H1 (cell line): ENCODE measurements around the gene RGP1. TPM values are rescaled to one million over a fixed set of nuclear protein-coding genes. Genes with fewer than 3 reads are reported as not detected.

Experiments used
- CBX5 ChIP-seq: fragments of 300-800, 300-1000 bp; sonication (generic); IDR thresholded peaks from 2 replicates; pipeline ENCODE4 v1.7.1; 2016; ENCODE audit warnings: antibody characterized with exemption, low read length, low read depth
- CBX8 ChIP-seq: fragments of 300-800, 300-1000 bp; sonication (generic); IDR thresholded peaks from 2 replicates; pipeline ENCODE4 v1.7.1; 2016; ENCODE audit warnings: low read depth, low read length, borderline replicate concordance
- CHD7 ChIP-seq: fragments of 300-600 bp; sonication (generic); IDR thresholded peaks from 2 replicates; pipeline ENCODE4 v1.7.1; 2012; ENCODE audit warnings: low read length, moderate library complexity, mild to moderate bottlenecking, inconsistent platforms; ENCODE audit not compliant: insufficient replicate concordance
- HDAC2 ChIP-seq, 2 experiments: fragments of 300-600 bp in 1 of 2; sonication (generic) in 1 of 2; IDR thresholded peaks; 2 replicates each; pipeline ENCODE4 v1.6.1; 2011 to 2012; ENCODE audit warnings: low read depth in 2 of 2, low read length in 2 of 2, mild to moderate bottlenecking in 2 of 2, moderate library complexity in 2 of 2, borderline replicate concordance in 1 of 2, inconsistent platforms in 1 of 2
- JUND ChIP-seq: IDR thresholded peaks from 2 replicates; pipeline ENCODE4 v1.6.1; 2011; ENCODE audit warnings: mild to moderate bottlenecking, improper control_type of control experiment, low read length
- KDM1A ChIP-seq: fragments of 200-600, 300-600 bp; sonication (generic); IDR thresholded peaks from 2 replicates; pipeline ENCODE4 v1.7.1; 2016; ENCODE audit warnings: mild to moderate bottlenecking, low read length, borderline replicate concordance
- SP1 ChIP-seq: IDR thresholded peaks from 2 replicates; pipeline ENCODE4 v1.6.1; 2011; ENCODE audit warnings: low read depth, low read length
- SP2 ChIP-seq: IDR thresholded peaks from 2 replicates; pipeline ENCODE4 v1.6.1; 2012; ENCODE audit warnings: mild to moderate bottlenecking, low read length, inconsistent platforms
- SRF ChIP-seq: IDR thresholded peaks from 2 replicates; pipeline ENCODE4 v1.6.1; 2011; ENCODE audit warnings: mild to moderate bottlenecking, low read depth, low read length, moderate library complexity
- SUZ12 ChIP-seq: fragments of 200-600 bp; sonication (generic); IDR thresholded peaks from 2 replicates; pipeline ENCODE4 v1.6.1; 2012; ENCODE audit warnings: mild to moderate bottlenecking, inconsistent platforms, low read length, moderate library complexity, mixed read lengths
- polyA plus RNA-seq, 7 experiments: library from polyadenylated mRNA; depleted of rRNA in 3 of 7; stranded (reverse) in 5 of 7; unstranded in 2 of 7; fragments of >200 nt in 5 of 7; fragments of 200-250 nt in 2 of 7; gene quantifications; 1 replicate in 5 of 7; 2 replicates in 1 of 7; 4 replicates in 1 of 7; pipeline versions ENCODE4 v1.2.1 to v1.2.3, GENCODE V29; 2011 to 2013; ENCODE audit warnings: missing spikeins in 2 of 7, mixed read lengths in 2 of 7
- total RNA-seq: library from RNA; stranded (reverse); fragmentation: NEBNext Ultra II Directional; extraction: Animal tissue kit (Norgen Biotek cat#: 25700); gene quantifications from 2 replicates; pipeline ENCODE4 v1.2.1, GENCODE V29; 2021

RGP1 gene
- total and polyA plus RNA-seq, 2 of the 8 experiments (the other 6 are each of a cell fraction or from before 2014, with no cell fraction given), result 11.8 to 22.7 TPM

- TF ChIP-seq CHD7 (no peak), CBX5 (no peak), CBX8 (no peak), SUZ12 (no peak), HDAC2 (IDR thresholded peaks at IDR 0.05; ENCODE audit: borderline replicate concordance in 1 of 2, low read depth in 2 of 2, low read length in 2 of 2) (no peak), JUND (no peak), SRF (no peak), SP2 (no peak), KDM1A (no peak), SP1 (no peak)
Observed at GRCh38 chr9:35719546-35719945, 29.5 kb upstream of the RGP1 start (continued).
